H1 (cell line): Measurements from ENCODE around the gene ST3GAL2. TPM values are rescaled to one million over a fixed set of nuclear protein-coding genes. Genes with fewer than 3 reads are reported as not detected.

Source experiments
- SIN3A ChIP-seq, 2 experiments: IDR thresholded peaks in 1 of 2; conservative IDR thresholded peaks in 1 of 2; 2 replicates each; pipeline ENCODE4 v1.6.1; 2011 to 2012; ENCODE audit warnings: low read length in 2 of 2, improper control_type of control experiment in 1 of 2, low read depth in 1 of 2, mild to moderate bottlenecking in 1 of 2
- polyA plus RNA-seq, 7 experiments: library from polyadenylated mRNA; depleted of rRNA in 3 of 7; stranded (reverse) in 5 of 7; unstranded in 2 of 7; fragments of >200 nt in 5 of 7; fragments of 200-250 nt in 2 of 7; gene quantifications; 1 replicate in 5 of 7; 2 replicates in 1 of 7; 4 replicates in 1 of 7; pipeline versions ENCODE4 v1.2.1 to v1.2.3, GENCODE V29; 2011 to 2013; ENCODE audit warnings: missing spikeins in 2 of 7, mixed read lengths in 2 of 7
- total RNA-seq: library from RNA; stranded (reverse); fragmentation: NEBNext Ultra II Directional; extraction: Animal tissue kit (Norgen Biotek cat#: 25700); gene quantifications from 2 replicates; pipeline ENCODE4 v1.2.1, GENCODE V29; 2021

The ST3GAL2 gene
- total and polyA plus RNA-seq, 2 of the 8 experiments (the other 6 are each of a cell fraction or from before 2014, with no cell fraction given) = 14.4 to 39.7 TPM

- TF ChIP-seq SIN3A (conservative IDR thresholded peaks at IDR 0.05 in 1 of 2, IDR thresholded peaks at IDR 0.05 in 1 of 2; ENCODE audit: low read depth in 1 of 2, low read length in 2 of 2) = no peak
Observed at GRCh38 chr16:70359552-70359951, 79.3 kb downstream of the ST3GAL2 start (continued).
